GM12878 (cell line): ENCODE measurements around the gene AMBRA1. TPM values are rescaled to one million over a fixed set of nuclear protein-coding genes. Genes with fewer than 3 reads are reported as not detected.

Experiments used
- ASH2L ChIP-seq: fragments of 300-600, 200-600 bp; sonication (generic); IDR thresholded peaks from 2 replicates; pipeline ENCODE4 v1.6.1; 2017; ENCODE audit warnings: low read depth, mild to moderate bottlenecking, borderline replicate concordance
- BACH1 ChIP-seq: fragments of 450-650 bp; IDR thresholded peaks from 2 replicates; pipeline ENCODE4 v1.6.1; 2017; ENCODE audit warnings: mild to moderate bottlenecking, borderline replicate concordance
- BCLAF1 ChIP-seq: fragments of 450-650 bp; IDR thresholded peaks from 2 replicates; pipeline ENCODE4 v1.6.1; 2017; ENCODE audit warnings: antibody characterized with exemption, mild to moderate bottlenecking, moderate library complexity
- HDAC6 ChIP-seq: fragments of 200-600 bp; sonication (generic); IDR thresholded peaks from one replicate; pipeline ENCODE4 v1.8.0; 2017; ENCODE audit warnings: antibody characterized with exemption; ENCODE audit not compliant: unreplicated experiment
- KAT2A ChIP-seq: conservative IDR thresholded peaks from 2 replicates; pipeline ENCODE4 v1.6.1; 2011; ENCODE audit warnings: low read depth, low read length; ENCODE audit not compliant: control insufficient read depth
- POU2F2 ChIP-seq: IDR thresholded peaks from 3 replicates; pipeline ENCODE4 v1.6.1; 2011; ENCODE audit warnings: low read depth, mild to moderate bottlenecking, low read length, borderline replicate concordance
- TCF3 ChIP-seq: IDR thresholded peaks from 2 replicates; pipeline ENCODE4 v1.6.1; 2012; ENCODE audit warnings: low read depth, mild to moderate bottlenecking, low read length, borderline replicate concordance; ENCODE audit not compliant: insufficient read depth
- YBX1 ChIP-seq: fragments of 450-650 bp; IDR thresholded peaks from 2 replicates; pipeline ENCODE4 v1.6.1; 2016; ENCODE audit warnings: antibody characterized with exemption
- polyA plus RNA-seq, 11 experiments: library from polyadenylated mRNA; depleted of rRNA in 4 of 11; unstranded in 6 of 11; stranded (reverse) in 5 of 11; fragments of >200 nt; fragmentation: Nextera tagmentation in 4 of 11; fragmentation: Illumina TruSeq in 1 of 11; extraction: Ambion mirVana in 4 of 11; extraction: Trizol in 1 of 11; gene quantifications; 1 replicate in 1 of 11; 2 replicates in 10 of 11; pipeline versions ENCODE4 v1.2.1 to v1.2.3, GENCODE V29; 2011 to 2016; ENCODE audit warnings: inconsistent platforms in 2 of 11, missing spikeins in 2 of 11, low read depth in 1 of 11
- total RNA-seq, 4 experiments: library from RNA; depleted of rRNA in 3 of 4; stranded (reverse); fragments of >200 nt in 3 of 4; fragmentation: Illumina TruSeq in 1 of 4; extraction: Trizol in 1 of 4; gene quantifications; 2 replicates each; pipeline versions ENCODE4 v1.2.1 to v1.2.3, GENCODE V29; 2013 to 2021
- TF ChIP-seq, protein P1 (sequence below), 3 experiments: IDR thresholded peaks in 2 of 3; conservative IDR thresholded peaks in 1 of 3; 2 replicates each; pipeline ENCODE4 v1.5.1; 2011; ENCODE audit warnings: low read depth in 3 of 3, low read length in 3 of 3, mild to moderate bottlenecking in 3 of 3, control low read depth in 2 of 3, moderate library complexity in 2 of 3, inconsistent platforms in 1 of 3, mixed read lengths in 1 of 3; ENCODE audit not compliant: control insufficient read depth in 2 of 3, insufficient read depth in 1 of 3; ENCODE audit errors: extremely low read depth in 1 of 3

The AMBRA1 gene
- total and polyA plus RNA-seq, 10 of the 15 experiments (the other 5 are each of a cell fraction or from before 2014, with no cell fraction given): 0.57 to 34.3 (median 13.7) TPM

DNA sequence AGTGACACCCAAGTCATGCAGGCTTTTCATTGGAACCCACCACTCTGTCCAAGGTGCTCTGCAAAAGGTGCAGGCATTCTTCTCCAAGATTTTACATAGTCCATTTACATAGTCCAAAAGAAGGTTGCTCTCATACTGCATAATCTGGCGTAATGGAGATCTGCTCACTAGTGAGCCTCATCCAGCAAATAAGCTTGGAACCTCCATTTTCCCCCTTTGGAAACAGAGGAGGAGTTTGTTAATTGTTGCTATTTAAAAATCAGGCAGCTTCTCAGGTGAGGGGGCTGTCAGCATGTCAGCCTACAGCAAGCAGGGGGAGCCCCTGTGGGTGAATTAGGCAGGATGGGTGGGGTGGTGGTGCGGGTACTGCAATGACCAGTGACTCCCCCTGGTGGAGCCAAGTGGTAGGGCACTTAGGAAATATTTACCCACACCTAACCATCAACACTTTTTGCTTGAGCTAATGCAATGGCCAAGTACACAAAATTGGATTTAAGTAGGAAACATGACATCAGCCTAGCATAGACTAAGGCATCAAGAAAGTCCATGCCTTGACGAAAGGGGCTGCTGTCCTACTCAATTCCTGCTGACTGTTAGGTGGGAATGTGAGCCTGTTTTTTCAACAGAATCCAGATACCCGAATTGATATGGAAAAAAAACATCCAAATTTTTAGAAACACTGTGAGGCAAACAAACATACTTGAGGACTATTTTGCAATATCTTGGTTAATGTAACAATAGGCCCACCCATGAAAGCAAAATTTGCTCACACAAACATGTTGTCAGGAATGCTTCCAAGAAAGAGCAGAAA, 64.5 kb downstream of the AMBRA1 start (continued):
- TF ChIP-seq POU2F2 (no peak), KAT2A (no peak), BCLAF1 (no peak), YBX1 (no peak), TCF3 (no peak), ASH2L (no peak), BACH1 (no peak), HDAC6 (no peak)
- TF ChIP-seq, protein P1, sequence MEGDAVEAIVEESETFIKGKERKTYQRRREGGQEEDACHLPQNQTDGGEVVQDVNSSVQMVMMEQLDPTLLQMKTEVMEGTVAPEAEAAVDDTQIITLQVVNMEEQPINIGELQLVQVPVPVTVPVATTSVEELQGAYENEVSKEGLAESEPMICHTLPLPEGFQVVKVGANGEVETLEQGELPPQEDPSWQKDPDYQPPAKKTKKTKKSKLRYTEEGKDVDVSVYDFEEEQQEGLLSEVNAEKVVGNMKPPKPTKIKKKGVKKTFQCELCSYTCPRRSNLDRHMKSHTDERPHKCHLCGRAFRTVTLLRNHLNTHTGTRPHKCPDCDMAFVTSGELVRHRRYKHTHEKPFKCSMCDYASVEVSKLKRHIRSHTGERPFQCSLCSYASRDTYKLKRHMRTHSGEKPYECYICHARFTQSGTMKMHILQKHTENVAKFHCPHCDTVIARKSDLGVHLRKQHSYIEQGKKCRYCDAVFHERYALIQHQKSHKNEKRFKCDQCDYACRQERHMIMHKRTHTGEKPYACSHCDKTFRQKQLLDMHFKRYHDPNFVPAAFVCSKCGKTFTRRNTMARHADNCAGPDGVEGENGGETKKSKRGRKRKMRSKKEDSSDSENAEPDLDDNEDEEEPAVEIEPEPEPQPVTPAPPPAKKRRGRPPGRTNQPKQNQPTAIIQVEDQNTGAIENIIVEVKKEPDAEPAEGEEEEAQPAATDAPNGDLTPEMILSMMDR (IDR thresholded peaks at IDR 0.05 in 2 of 3, conservative IDR thresholded peaks at IDR 0.05 in 1 of 3; ENCODE audit: control insufficient read depth in 2 of 3, extremely low read depth in 1 of 3, insufficient read depth in 1 of 3, low read depth in 3 of 3, low read length in 3 of 3): peak; percentile 88 to 94 (median 93); a peak in 5 of 6 replicates
